HepG2 (cell line): ENCODE measurements around the gene RABL6. TPM values are rescaled to one million over a fixed set of nuclear protein-coding genes. Genes with fewer than 3 reads are reported as not detected.

ENCODE experiments used
- ATAC-seq: fragments of 200-7000 bp; cut with Tn5 transposase; 3 replicates; pipeline ENCODE4 v1.9.1; 2020; ENCODE audit warnings: mild to moderate bottlenecking, moderate library complexity
- BruUV-seq: library from RNA; stranded (reverse); fragments of 400-500 nt; replicated peaks from 2 replicates; lab custom pipeline; 2021; lab: Mats Ljungman, UMichigan
- CTCF ChIA-PET: fragments of 300-600 bp; formaldehyde crosslinking; extraction: SDS; loops from one replicate; lab custom pipeline; 2021; ENCODE audit warnings: low total read pairs, inconsistent platforms, low intra/inter-chr PET ratio; lab: Yijun Ruan, JAX
- POLR2A ChIA-PET: fragments of 350-600 bp; sonication (Branson Sonifier 250); formaldehyde crosslinking; loops from one replicate; lab custom pipeline; 2020; ENCODE audit warnings: antibody characterized with exemption, inconsistent platforms; lab: Yijun Ruan, JAX
- DNase-seq: peaks from one replicate; pipeline ENCODE4 v3.0.0-alpha.2; 2015; ENCODE audit warnings: low spot score
- FAIRE-seq: peaks from 3 replicates; lab custom pipeline; 2011; peaks lifted over from hg19 to GRCh38; lab: Jason Lieb, UNC
- H2AFZ ChIP-seq: one replicate; pipeline ENCODE4 v1.6.1; 2011; ENCODE audit warnings: low read length, inconsistent platforms
- H3K27ac ChIP-seq: fragments of 300-600 bp; 3 replicates; pipeline ENCODE4 v1.8.0; 2011; ENCODE audit warnings: mixed run types, mild to moderate bottlenecking, mixed read lengths, low read length, inconsistent platforms; ENCODE audit not compliant: insufficient read depth; ENCODE audit errors: extremely low read length
- H3K27me3 ChIP-seq, 2 experiments: fragments of 200-600 bp in 1 of 2; 2 replicates in 1 of 2; 3 replicates in 1 of 2; pipeline versions ENCODE4 v1.6.0 to v1.8.0; 2011; ENCODE audit warnings: low read length in 2 of 2, mild to moderate bottlenecking in 2 of 2, moderate library complexity in 2 of 2, inconsistent platforms in 1 of 2; ENCODE audit not compliant: insufficient read depth in 2 of 2, control insufficient read depth in 1 of 2
- H3K36me3 ChIP-seq, 2 experiments: fragments of 200-600 bp in 1 of 2; replicated peaks in 1 of 2; 2 replicates in 1 of 2; 3 replicates in 1 of 2; pipeline versions ENCODE4 v1.5.1 to v1.8.0; 2011; ENCODE audit warnings: low read length in 2 of 2, inconsistent platforms in 1 of 2; ENCODE audit not compliant: insufficient read depth in 2 of 2, control insufficient read depth in 1 of 2
- H3K4me1 ChIP-seq: 2 replicates; pipeline ENCODE4 v1.5.1; 2012; ENCODE audit warnings: low read length, inconsistent platforms; ENCODE audit not compliant: insufficient read depth
- H3K4me2 ChIP-seq: 2 replicates; pipeline ENCODE4 v1.6.0; 2011; ENCODE audit warnings: low read depth, low read length, inconsistent platforms
- H3K4me3 ChIP-seq, 3 experiments: fragments of 200-600 bp in 1 of 3; sonication (generic), shearing (Covaris generic) in 1 of 3; replicated peaks in 1 of 3; 2 replicates each; pipeline ENCODE4 v1.5.1; 2011 to 2016; ENCODE audit warnings: low read length in 3 of 3, inconsistent platforms in 2 of 3, low read depth in 2 of 3, mild to moderate bottlenecking in 2 of 3, control low read depth in 1 of 3, mixed read lengths in 1 of 3; ENCODE audit not compliant: insufficient read depth in 1 of 3
- H3K79me2 ChIP-seq: one replicate; pipeline ENCODE4 v1.6.1; 2011; ENCODE audit warnings: low read length, inconsistent platforms; ENCODE audit not compliant: insufficient read depth
- H3K9ac ChIP-seq: 2 replicates; pipeline ENCODE4 v1.6.0; 2011; ENCODE audit warnings: mild to moderate bottlenecking, low read depth, low read length, inconsistent platforms; ENCODE audit not compliant: insufficient read depth
- H3K9me3 ChIP-seq: 2 replicates; pipeline ENCODE4 v1.5.1; 2012; ENCODE audit warnings: mild to moderate bottlenecking, low read length
- H4K20me1 ChIP-seq: 2 replicates; pipeline ENCODE4 v1.6.0; 2011; ENCODE audit warnings: inconsistent platforms, mild to moderate bottlenecking, low read length, moderate library complexity; ENCODE audit not compliant: insufficient read depth
- BORCS8-MEF2B ChIP-seq: sonication (generic); formaldehyde crosslinking; IDR thresholded peaks from 2 replicates; pipeline ENCODE4 v1.8.0; 2022; ENCODE audit warnings: mild to moderate bottlenecking, missing genetic modification reagents
- E2F5 ChIP-seq: sonication (generic); formaldehyde crosslinking; conservative IDR thresholded peaks from 2 replicates; pipeline ENCODE4 v1.4.0; 2020; ENCODE audit warnings: missing genetic modification reagents
- HNRNPK ChIP-seq: fragments of 200-400 bp; formaldehyde crosslinking; IDR thresholded peaks from 2 replicates; pipeline ENCODE4 v1.6.1; 2018; ENCODE audit warnings: low read length, low read depth, moderate library complexity, mild to moderate bottlenecking; ENCODE audit not compliant: poor library complexity, severe bottlenecking
- MEIS2 ChIP-seq: sonication (generic); formaldehyde crosslinking; IDR thresholded peaks from 2 replicates; pipeline ENCODE4 v1.9.0; 2021; ENCODE audit warnings: mild to moderate bottlenecking, missing genetic modification reagents
- MYC ChIP-seq: sonication (generic); formaldehyde crosslinking; IDR thresholded peaks from 2 replicates; pipeline ENCODE4 v1.9.0; 2021; ENCODE audit warnings: missing genetic modification reagents, borderline replicate concordance
- YEATS4 ChIP-seq: sonication (generic); formaldehyde crosslinking; IDR thresholded peaks from 2 replicates; pipeline ENCODE4 v1.4.0; 2020; ENCODE audit warnings: missing genetic modification reagents, borderline replicate concordance
- ZBTB38 ChIP-seq: sonication (generic); formaldehyde crosslinking; IDR thresholded peaks from 2 replicates; pipeline ENCODE4 v1.5.1; 2020; ENCODE audit warnings: mild to moderate bottlenecking, missing genetic modification reagents
- ZMAT3 ChIP-seq: sonication (generic); formaldehyde crosslinking; conservative IDR thresholded peaks from 2 replicates; pipeline ENCODE4 v1.7.0; 2021; ENCODE audit warnings: missing genetic modification reagents
- ZNF407 ChIP-seq: sonication (generic); formaldehyde crosslinking; IDR thresholded peaks from one replicate; pipeline ENCODE4 v1.5.1; 2020; ENCODE audit warnings: mild to moderate bottlenecking, missing genetic modification reagents; ENCODE audit errors: not compliant biosample characterization
- ZNF512 ChIP-seq: sonication (generic); formaldehyde crosslinking; IDR thresholded peaks from 2 replicates; pipeline ENCODE4 v1.4.0; 2020; ENCODE audit warnings: mild to moderate bottlenecking, missing genetic modification reagents
- ZNF558 ChIP-seq: sonication (generic); formaldehyde crosslinking; IDR thresholded peaks from 2 replicates; pipeline ENCODE4 v1.9.0; 2022; ENCODE audit warnings: mild to moderate bottlenecking, missing genetic modification reagents, borderline replicate concordance
- WGBS: methylation state at CpG from one replicate; pipeline ENCODE4 v1.1.6; 2017; ENCODE audit warnings: low lambda C conversion rate; 5-methylcytosine and 5-hydroxymethylcytosine counted together
- in situ Hi-C: cut with HindIII; loops from 2 replicates; pipeline ENCODE4 v1.10.0; 2017; ENCODE audit warnings: low pct_unique_long_range_greater_than_20kb; ENCODE audit not compliant: extremely low pct_ligation_motif_present
- intact Hi-C: fragments of 100-400 bp; cut with micrococcal nuclease; formaldehyde crosslinking; loops from one replicate; pipeline ENCODE4 v1.10.0; 2022; ENCODE audit not compliant: unreplicated experiment
- polyA plus RNA-seq, 8 experiments: library from polyadenylated mRNA; depleted of rRNA in 3 of 8; stranded (reverse) in 7 of 8; unstranded in 1 of 8; fragments of >200 nt; fragmentation: Illumina TruSeq in 4 of 8; extraction: Trizol in 4 of 8; gene quantifications; 2 replicates each; pipeline versions ENCODE4 v1.2.1 to v1.2.3, GENCODE V29; 2011 to 2016; ENCODE audit warnings: low read depth in 4 of 8, missing spikeins in 1 of 8, mixed read lengths in 1 of 8; ENCODE audit not compliant: insufficient read depth in 1 of 8
- total RNA-seq, 5 experiments: library from RNA; depleted of rRNA; stranded (reverse); fragments of >200 nt; fragmentation: Illumina TruSeq; extraction: Trizol; gene quantifications; 2 replicates each; pipeline ENCODE4 v1.2.3, GENCODE V29; 2016; ENCODE audit warnings: low read depth in 1 of 5

Gene RABL6
- total and polyA plus RNA-seq, 2 of the 13 experiments (the other 11 are each of a cell fraction or from before 2014, with no cell fraction given): 81.5 to 125 TPM

- CTCF ChIA-PET: interaction anchor here (1.0 kb wide), 1 partner anchor 16 kb away, joined by 4 read pairs; no protein-coding TSS in a partner anchor
- no peak for DNase-seq
- Histone ChIP-seq H3K79me2 (peaks cover 67% of the 10 kb centered on the region), H3K36me3 (peaks cover 2 to 14% of the 10 kb centered on the region in 2 experiments; a peak in 4 of 5 replicates), H2AFZ (no peak overlapping the region), H4K20me1 (no peaks in the 10 kb centered on the region; the same call in 1 of the 2 replicates), H3K9me3 (no peaks in the 10 kb centered on the region), H3K27ac (peak overlapping the region; percentile 71), H3K4me3 (peak overlapping the region; percentile 88 to 96 (median 92)), H3K4me1 (peaks cover 68% of the 10 kb centered on the region), H3K4me2 (peak overlapping the region; percentile 88), H3K27me3 (no peaks in the 10 kb centered on the region), H3K9ac (peak overlapping the region; percentile 86)
- in situ Hi-C loops: no loop called here
- BruUV-seq: no TSS peak
- WGBS: no CpG with 5 or more reads among the region's 93 CpGs
- ATAC-seq: no peak
- intact Hi-C loops: no loop called here
- no peak for FAIRE-seq
- POLR2A ChIA-PET: interaction anchor here (0.6 to 5.0 kb wide), 9 partner anchors 8 to 128 kb away, joined by 3 to 35 read pairs (median 7); partner anchors contain the start of genes TMEM141 and TRAF2
- TF ChIP-seq E2F5 (CRISPR knock-in tag) (no peak; the same call in 1 of the 2 replicates), HNRNPK (peak; percentile 13), ZNF512 (CRISPR knock-in tag) (no peak), MYC (CRISPR knock-in tag) (0 out of 2 replicates have a peak, but pooled peaks have one; percentile 5), ZBTB38 (CRISPR knock-in tag) (no peak), YEATS4 (CRISPR knock-in tag) (peak; percentile 6; the same call in 1 of the 2 replicates), ZNF407 (no peak), BORCS8-MEF2B (CRISPR knock-in tag) (no peak), ZMAT3 (CRISPR knock-in tag) (peak; percentile 62; the same call in 1 of the 2 replicates), MEIS2 (CRISPR knock-in tag) (0 out of 2 replicates have a peak, but pooled peaks have one; percentile 18), ZNF558 (CRISPR knock-in tag) (peak; percentile 24; the same call in 1 of the 2 replicates)
These were observed 492 bp downstream of the RABL6 start for GRCh38 chr9:136808075-136808805.
